GM10248 (cell line): ENCODE data around the gene PCDHGA11.
A peak's percentile ranks its signal among the peaks of the same experiment; 100 is the strongest.
"Not testable (repeated sequence)": the region's sequence is repeated elsewhere in the genome, so short reads cannot be mapped to it uniquely, and the experiment has no call there.

ENCODE experiments used
- CTCF ChIA-PET: fragments of 300-600 bp; sonication (Branson Sonifier 250); formaldehyde crosslinking; extraction: SDS; loops from one replicate; lab custom pipeline; 2021; ENCODE audit warnings: antibody characterized with exemption; lab: Yijun Ruan, JAX
- POLR2A ChIA-PET: fragments of 350-650 bp; sonication (Branson Sonifier 250); formaldehyde crosslinking; extraction: SDS; loops from one replicate; lab custom pipeline; 2020; ENCODE audit warnings: antibody characterized with exemption; lab: Yijun Ruan, JAX
- DNase-seq: peaks from one replicate; pipeline ENCODE4 v3.0.0; 2012; ENCODE audit errors: extremely low spot score
- TF ChIP-seq, protein P1 (sequence below): IDR thresholded peaks from 2 replicates; pipeline ENCODE4 v1.5.1; 2012; ENCODE audit warnings: mild to moderate bottlenecking, low read depth; ENCODE audit errors: extremely low read depth, missing control alignments, control extremely low read depth

The PCDHGA11 gene

DNA sequence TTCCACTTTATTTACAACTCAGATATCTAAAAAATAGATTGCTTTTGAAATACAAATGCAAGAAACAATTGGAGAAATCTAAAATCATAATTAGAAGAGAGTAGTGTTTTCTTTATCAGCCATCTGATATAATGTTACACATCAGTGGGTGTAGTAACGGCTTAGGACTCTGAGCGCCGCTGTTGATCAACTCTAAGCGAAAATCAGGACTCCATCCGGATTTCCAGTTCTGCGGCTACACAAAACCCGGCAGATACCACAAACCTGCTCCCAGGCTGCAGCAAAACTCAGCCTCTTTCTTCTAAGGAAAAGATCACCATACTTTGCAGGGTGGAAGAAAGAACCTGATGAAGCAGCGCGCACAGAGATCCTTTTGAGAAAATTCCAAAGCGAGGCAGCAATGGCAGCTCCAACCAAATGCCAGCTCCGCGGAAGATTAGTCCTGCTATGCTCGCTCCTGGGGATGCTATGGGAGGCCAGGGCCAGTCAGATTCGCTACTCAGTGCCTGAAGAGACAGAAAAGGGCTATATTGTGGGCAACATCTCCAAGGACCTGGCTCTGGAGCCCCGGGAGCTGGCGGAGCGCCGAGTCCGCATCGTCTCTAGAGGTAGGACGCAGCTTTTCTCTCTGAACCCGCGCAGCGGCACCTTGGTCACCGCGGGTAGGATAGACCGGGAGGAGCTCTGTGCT is 18.2 kb upstream of the PCDHGA11 start, which contains the start of gene PCDHGA9:
TSS of gene PCDHGA9 (plus strand) at position 226 of the 691 bp plus-strand sequence. CDS start at position 401, 175 bp downstream.
- ChIA-PET POLR2A (no interaction called here), CTCF (interaction anchor here (1.4 to 1.5 kb wide), 3 partner anchors 15 to 165 kb away, joined by 3 to 6 read pairs (median 3); partner anchors contain the start of gene PCDHGB7)
- TF ChIP-seq, protein P1, sequence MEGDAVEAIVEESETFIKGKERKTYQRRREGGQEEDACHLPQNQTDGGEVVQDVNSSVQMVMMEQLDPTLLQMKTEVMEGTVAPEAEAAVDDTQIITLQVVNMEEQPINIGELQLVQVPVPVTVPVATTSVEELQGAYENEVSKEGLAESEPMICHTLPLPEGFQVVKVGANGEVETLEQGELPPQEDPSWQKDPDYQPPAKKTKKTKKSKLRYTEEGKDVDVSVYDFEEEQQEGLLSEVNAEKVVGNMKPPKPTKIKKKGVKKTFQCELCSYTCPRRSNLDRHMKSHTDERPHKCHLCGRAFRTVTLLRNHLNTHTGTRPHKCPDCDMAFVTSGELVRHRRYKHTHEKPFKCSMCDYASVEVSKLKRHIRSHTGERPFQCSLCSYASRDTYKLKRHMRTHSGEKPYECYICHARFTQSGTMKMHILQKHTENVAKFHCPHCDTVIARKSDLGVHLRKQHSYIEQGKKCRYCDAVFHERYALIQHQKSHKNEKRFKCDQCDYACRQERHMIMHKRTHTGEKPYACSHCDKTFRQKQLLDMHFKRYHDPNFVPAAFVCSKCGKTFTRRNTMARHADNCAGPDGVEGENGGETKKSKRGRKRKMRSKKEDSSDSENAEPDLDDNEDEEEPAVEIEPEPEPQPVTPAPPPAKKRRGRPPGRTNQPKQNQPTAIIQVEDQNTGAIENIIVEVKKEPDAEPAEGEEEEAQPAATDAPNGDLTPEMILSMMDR: peak; percentile 15
- no peak for DNase-seq

DNA sequence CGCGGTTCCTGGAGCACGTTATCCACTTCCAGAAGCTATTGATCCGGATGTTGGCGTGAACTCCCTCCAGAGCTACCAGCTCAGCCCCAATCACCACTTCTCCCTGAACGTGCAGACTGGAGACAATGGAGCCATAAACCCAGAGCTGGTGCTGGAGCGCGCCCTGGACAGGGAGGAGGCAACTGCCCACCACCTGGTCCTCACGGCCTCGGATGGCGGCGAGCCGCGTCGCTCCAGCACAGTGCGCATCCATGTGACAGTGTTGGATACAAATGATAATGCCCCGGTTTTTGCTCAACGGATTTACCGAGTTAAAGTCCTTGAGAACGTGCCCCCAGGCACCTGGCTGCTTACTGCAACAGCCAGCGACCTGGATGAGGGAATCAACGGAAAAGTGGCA is 17.5 kb upstream of the PCDHGA11 start:
- DNase-seq: no peak
- ChIA-PET CTCF (interaction anchor here (1.4 to 1.5 kb wide), 3 partner anchors 14 to 164 kb away, joined by 3 to 6 read pairs (median 3); partner anchors contain the start of gene PCDHGB7), POLR2A (no interaction called here)
- TF ChIP-seq, protein P1: no peak

DNA sequence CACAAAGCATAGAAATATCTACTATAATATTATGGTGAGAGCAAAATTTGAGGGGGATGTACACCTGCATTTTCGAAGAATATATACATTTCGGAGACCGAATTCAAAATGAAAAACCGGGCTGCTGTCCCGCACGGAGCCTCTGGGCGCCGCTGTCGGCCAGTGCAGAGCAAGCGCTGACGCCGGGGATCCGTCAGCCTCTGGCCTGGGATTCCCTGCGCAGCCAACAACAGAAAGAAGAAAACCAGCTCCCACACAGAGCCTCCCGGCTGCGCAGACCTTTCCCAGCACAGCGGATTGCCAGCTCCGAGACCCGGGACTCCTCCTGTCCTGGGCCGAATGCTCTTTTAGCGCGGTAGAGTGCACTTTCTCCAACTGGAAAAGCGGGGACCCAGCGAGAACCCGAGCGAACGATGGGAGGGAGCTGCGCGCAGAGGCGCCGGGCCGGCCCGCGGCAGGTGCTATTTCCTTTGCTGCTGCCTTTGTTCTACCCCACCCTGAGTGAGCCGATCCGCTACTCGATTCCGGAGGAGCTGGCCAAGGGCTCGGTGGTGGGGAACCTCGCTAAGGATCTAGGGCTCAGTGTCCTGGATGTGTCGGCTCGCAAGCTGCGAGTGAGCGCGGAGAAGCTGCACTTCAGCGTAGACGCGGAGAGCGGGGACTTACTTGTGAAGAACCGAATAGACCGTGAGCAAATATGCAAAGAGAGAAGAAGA is 12.9 kb upstream of the PCDHGA11 start, which contains the start of gene PCDHGB6:
TSS of gene PCDHGB6 (plus strand) at position 232 of the 716 bp plus-strand sequence. CDS start at position 414, 182 bp downstream.
- peak; percentile 57 for DNase-seq
- POLR2A ChIA-PET: not testable (repeated sequence)
- TF ChIP-seq, protein P1: peak; percentile 55
- CTCF ChIA-PET: interaction anchor here (0.6 to 4.2 kb wide), 21 partner anchors 10 to 553 kb away, joined by 3 to 42 read pairs (median 4); partner anchors contain the start of genes PCDHGA1, PCDHGA11, PCDHGB2 and PCDHGB5

DNA sequence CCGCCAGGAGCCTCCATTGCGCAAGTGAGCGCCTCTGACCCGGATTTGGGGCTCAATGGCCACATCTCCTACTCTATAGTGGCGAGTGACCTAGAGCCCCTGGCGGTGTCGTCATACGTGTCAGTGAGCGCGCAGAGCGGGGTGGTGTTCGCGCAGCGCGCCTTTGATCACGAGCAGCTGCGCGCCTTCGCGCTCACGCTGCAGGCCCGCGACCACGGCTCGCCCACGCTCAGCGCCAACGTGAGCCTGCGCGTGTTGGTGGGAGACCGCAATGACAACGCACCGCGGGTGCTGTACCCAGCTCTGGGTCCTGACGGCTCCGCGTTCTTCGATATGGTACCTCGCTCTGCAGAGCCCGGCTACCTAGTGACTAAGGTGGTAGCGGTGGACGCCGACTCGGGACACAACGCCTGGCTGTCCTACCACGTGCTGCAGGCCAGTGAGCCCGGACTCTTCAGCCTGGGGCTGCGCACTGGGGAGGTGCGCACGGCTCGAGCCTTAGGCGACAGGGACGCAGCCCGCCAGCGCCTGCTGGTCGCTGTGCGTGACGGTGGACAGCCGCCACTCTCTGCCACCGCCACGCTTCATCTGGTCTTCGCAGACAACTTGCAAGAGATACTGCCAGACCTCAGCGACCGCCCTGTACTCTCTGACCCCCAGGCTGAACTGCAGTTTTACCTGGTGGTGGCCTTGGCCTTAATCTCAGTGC is 11.1 kb upstream of the PCDHGA11 start:
- no peak for DNase-seq
- TF ChIP-seq, protein P1: no peak
- POLR2A ChIA-PET: no interaction called here
- CTCF ChIA-PET: interaction anchor here (1.0 to 2.6 kb wide), 3 partner anchors 11 to 148 kb away, joined by 3 to 8 read pairs (median 4); partner anchors contain the start of gene PCDHGA11

DNA sequence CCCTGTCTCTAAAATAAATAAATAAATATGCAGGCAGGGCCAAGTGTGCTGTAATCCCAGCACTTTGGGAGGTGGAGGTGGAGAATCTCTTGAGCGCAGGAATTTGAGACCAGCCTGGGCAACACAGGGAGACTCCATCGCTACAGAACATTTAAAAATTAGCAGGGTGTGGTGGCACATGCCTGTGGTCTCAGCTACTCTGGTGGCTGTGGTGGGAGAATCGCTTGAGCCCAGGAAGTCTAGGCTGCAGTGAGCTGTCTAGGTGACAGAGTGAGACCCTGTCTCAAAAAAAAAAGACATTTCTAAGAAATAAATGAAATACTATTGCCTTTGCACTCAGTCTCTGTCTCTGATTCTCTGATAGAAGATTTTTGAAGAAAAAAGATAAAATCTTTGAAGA is 9.3 kb upstream of the PCDHGA11 start:
- POLR2A ChIA-PET: no interaction called here

More for the DNA sequence above, 9.3 kb upstream of the PCDHGA11 start:
- CTCF ChIA-PET: interaction anchor here (1.2 to 12.7 kb wide), 7 partner anchors 10 to 152 kb away, joined by 3 to 180 read pairs (median 53); partner anchors contain the start of genes PCDHGA1, PCDHGA11 and PCDHGB5
- no peak for DNase-seq
- TF ChIP-seq, protein P1: no peak
